Measurements from ENCODE around the gene RPS6KB2. TPM values are rescaled to one million over a fixed set of nuclear protein-coding genes. Genes with fewer than 3 reads are reported as not detected.

The RPS6KB2 gene
- total and polyA plus RNA-seq, 10 of the 15 experiments (the other 5 are each of a cell fraction or from before 2014, with no cell fraction given): 0.39 to 101 (median 58.4) TPM

GRCh38 chr11:67401495-67402191, 26.7 kb upstream of the RPS6KB2 start, which contains the start of gene PPP1CA (continued):
- TF ChIP-seq USF2 (IDR thresholded peaks at IDR 0.05; ENCODE audit: borderline replicate concordance, low read depth, low read length) (no peak), NFYB (IDR thresholded peaks at IDR 0.05; ENCODE audit: insufficient read depth, low read depth, low read length) (no peak), ZNF384 (IDR thresholded peaks at IDR 0.05; ENCODE audit: borderline replicate concordance, low read depth, low read length) (no peak), IRF4 (IDR thresholded peaks at IDR 0.05; ENCODE audit: low read depth, low read length) (no peak), PML (IDR thresholded peaks at IDR 0.05; ENCODE audit: low read length) (no peak), ZNF217 (IDR thresholded peaks at IDR 0.05) (no peak), STAT3 (IDR thresholded peaks at IDR 0.05; ENCODE audit: low read depth, low read length) (no peak), MLLT1 (IDR thresholded peaks at IDR 0.05) (no peak; the same call in 1 of the 2 replicates), NFIC (IDR thresholded peaks at IDR 0.05; ENCODE audit: low read depth, low read length) (no peak), CHD1 (IDR thresholded peaks at IDR 0.05; ENCODE audit: low read depth, low read length) (no peak), CBFB (IDR thresholded peaks at IDR 0.05; ENCODE audit: low read depth) (no peak; the same call in 1 of the 2 replicates), E4F1 (IDR thresholded peaks at IDR 0.05; ENCODE audit: borderline replicate concordance, partially characterized antibody) (no peak), POLR2AphosphoS5 (IDR thresholded peaks at IDR 0.05; ENCODE audit: low read length) (peak; percentile 75), NR2C1 (IDR thresholded peaks at IDR 0.05) (peak; percentile 39; the same call in 1 of the 2 replicates), SPI1 (IDR thresholded peaks at IDR 0.05; ENCODE audit: borderline replicate concordance, insufficient read depth, low read depth, low read length) (no peak), CBX3 (IDR thresholded peaks at IDR 0.05; ENCODE audit: borderline replicate concordance, low read depth) (no peak), SREBF1 (IDR thresholded peaks at IDR 0.05; ENCODE audit: low read length) (no peak), ZNF592 (IDR thresholded peaks at IDR 0.05) (peak; percentile 83), MEF2A (IDR thresholded peaks at IDR 0.05; ENCODE audit: insufficient read depth, low read depth, low read length) (no peak), HSF1 (IDR thresholded peaks at IDR 0.05; ENCODE audit: low read depth, low read length) (no peak)
